HepG2 (cell line): ENCODE data around the gene ARHGAP45. TPM values are rescaled to one million over a fixed set of nuclear protein-coding genes. Genes with fewer than 3 reads are reported as not detected.

Experiments used
- ERF ChIP-seq: IDR thresholded peaks from 2 replicates; pipeline ENCODE4 v1.6.1; 2018; ENCODE audit warnings: missing biosample characterization, missing genetic modification reagents
- FOXC1 ChIP-seq: sonication (generic); formaldehyde crosslinking; IDR thresholded peaks from 2 replicates; pipeline ENCODE4 v1.8.0; 2022; ENCODE audit warnings: mild to moderate bottlenecking, missing genetic modification reagents, borderline replicate concordance
- GABPA ChIP-seq, 2 experiments: IDR thresholded peaks; 2 replicates each; pipeline ENCODE4 v1.6.1; 2011 to 2016; ENCODE audit warnings: low read depth in 2 of 2, low read length in 1 of 2, missing biosample characterization in 1 of 2, missing genetic modification characterization in 1 of 2
- GATAD2A ChIP-seq: IDR thresholded peaks from 2 replicates; pipeline ENCODE4 v1.6.1; 2016
- LBX2 ChIP-seq: sonication (generic); formaldehyde crosslinking; IDR thresholded peaks from 2 replicates; pipeline ENCODE4 v1.5.0; 2020; ENCODE audit warnings: missing genetic modification reagents, mild to moderate bottlenecking, borderline replicate concordance
- MXD4 ChIP-seq: IDR thresholded peaks from 2 replicates; pipeline ENCODE4 v1.6.1; 2016; ENCODE audit warnings: mild to moderate bottlenecking, missing biosample characterization, missing genetic modification reagents
- NR2C2 ChIP-seq: sonication (generic); formaldehyde crosslinking; IDR thresholded peaks from 2 replicates; pipeline ENCODE4 v1.4.0; 2020; ENCODE audit warnings: missing genetic modification reagents, mild to moderate bottlenecking, moderate library complexity, borderline replicate concordance
- PHF8 ChIP-seq: sonication (generic); formaldehyde crosslinking; IDR thresholded peaks from 2 replicates; pipeline ENCODE4 v1.5.0; 2020; ENCODE audit warnings: missing genetic modification reagents
- SP5 ChIP-seq: IDR thresholded peaks from 2 replicates; pipeline ENCODE4 v1.6.1; 2016; ENCODE audit warnings: low read depth, borderline replicate concordance
- TFDP1 ChIP-seq: IDR thresholded peaks from 2 replicates; pipeline ENCODE4 v1.6.1; 2016; ENCODE audit warnings: missing compliant biosample characterization, missing genetic modification reagents, borderline replicate concordance
- TFDP2 ChIP-seq: sonication (generic); formaldehyde crosslinking; IDR thresholded peaks from 2 replicates; pipeline ENCODE4 v1.4.0; 2020; ENCODE audit warnings: missing genetic modification reagents
- YEATS2 ChIP-seq: sonication (generic); formaldehyde crosslinking; IDR thresholded peaks from 2 replicates; pipeline ENCODE4 v1.4.0; 2020; ENCODE audit warnings: missing genetic modification reagents, borderline replicate concordance
- ZBTB25 ChIP-seq: IDR thresholded peaks from 2 replicates; pipeline ENCODE4 v1.6.1; 2018; ENCODE audit warnings: missing genetic modification reagents
- ZBTB33 ChIP-seq: sonication (generic); formaldehyde crosslinking; IDR thresholded peaks from 2 replicates; pipeline ENCODE4 v1.4.0; 2020; ENCODE audit warnings: missing genetic modification reagents
- ZBTB39 ChIP-seq: sonication (generic); formaldehyde crosslinking; IDR thresholded peaks from 2 replicates; pipeline ENCODE4 v1.5.0; 2020; ENCODE audit warnings: missing genetic modification reagents
- ZFX ChIP-seq: sonication (generic); formaldehyde crosslinking; IDR thresholded peaks from 2 replicates; pipeline ENCODE4 v1.4.0; 2020; ENCODE audit warnings: mild to moderate bottlenecking, low read depth, missing genetic modification reagents, moderate library complexity
- ZNF143 ChIP-seq: sonication (generic); formaldehyde crosslinking; IDR thresholded peaks from 2 replicates; pipeline ENCODE4 v1.4.0; 2020; ENCODE audit warnings: missing genetic modification reagents
- ZNF784 ChIP-seq: sonication (generic); formaldehyde crosslinking; IDR thresholded peaks from 2 replicates; pipeline ENCODE4 v1.5.1; 2020; ENCODE audit warnings: missing genetic modification reagents, mild to moderate bottlenecking, borderline replicate concordance
- ZNF788 ChIP-seq: sonication (generic); formaldehyde crosslinking; IDR thresholded peaks from 2 replicates; pipeline ENCODE4 v1.5.0; 2020; ENCODE audit warnings: mild to moderate bottlenecking, missing genetic modification reagents, borderline replicate concordance
- polyA plus RNA-seq, 8 experiments: library from polyadenylated mRNA; depleted of rRNA in 3 of 8; stranded (reverse) in 7 of 8; unstranded in 1 of 8; fragments of >200 nt; fragmentation: Illumina TruSeq in 4 of 8; extraction: Trizol in 4 of 8; gene quantifications; 2 replicates each; pipeline versions ENCODE4 v1.2.1 to v1.2.3, GENCODE V29; 2011 to 2016; ENCODE audit warnings: low read depth in 4 of 8, missing spikeins in 1 of 8, mixed read lengths in 1 of 8; ENCODE audit not compliant: insufficient read depth in 1 of 8
- total RNA-seq, 5 experiments: library from RNA; depleted of rRNA; stranded (reverse); fragments of >200 nt; fragmentation: Illumina TruSeq; extraction: Trizol; gene quantifications; 2 replicates each; pipeline ENCODE4 v1.2.3, GENCODE V29; 2016; ENCODE audit warnings: low read depth in 1 of 5

ARHGAP45 gene
- total and polyA plus RNA-seq, 2 of the 13 experiments (the other 11 are each of a cell fraction or from before 2014, with no cell fraction given): 0.84 to 32.0 TPM

GRCh38 chr19:1094978-1095701 lies 28.2 kb downstream of the ARHGAP45 start, which contains the start of gene POLR2E (continued):
- TF ChIP-seq ZNF788 (CRISPR knock-in tag) (peak; percentile 68; the same call in 1 of the 2 replicates), TFDP1 (CRISPR knock-in tag) (peak; percentile 47; the same call in 1 of the 2 replicates), ZFX (CRISPR knock-in tag) (peak; percentile 61), FOXC1 (CRISPR knock-in tag) (peak; percentile 46; the same call in 1 of the 2 replicates), ZBTB25 (CRISPR knock-in tag) (peak; percentile 93), ZBTB39 (0 out of 2 replicates have a peak, but pooled peaks have one; percentile 8), ERF (CRISPR knock-in tag) (peak; percentile 64; the same call in 1 of the 2 replicates), GABPA (IDR thresholded peaks at IDR 0.05; ENCODE audit: low read depth, low read length) (no peak), GABPA (CRISPR knock-in tag; IDR thresholded peaks at IDR 0.05; ENCODE audit: low read depth) (peak; percentile 68), MXD4 (CRISPR knock-in tag) (peak; percentile 27; the same call in 1 of the 2 replicates), PHF8 (peak; percentile 77), ZNF784 (CRISPR knock-in tag) (no peak; the same call in 1 of the 2 replicates), ZBTB33 (CRISPR knock-in tag) (peak; percentile 41; the same call in 1 of the 2 replicates), YEATS2 (CRISPR knock-in tag) (peak; percentile 96; the same call in 1 of the 2 replicates), SP5 (CRISPR knock-in tag) (peak; percentile 26; the same call in 1 of the 2 replicates), NR2C2 (CRISPR knock-in tag) (peak; percentile 80), LBX2 (CRISPR knock-in tag) (no peak), TFDP2 (CRISPR knock-in tag) (peak; percentile 66), GATAD2A (0 out of 2 replicates have a peak, but pooled peaks have one; percentile 42), ZNF143 (peak; percentile 99)
